ENCODE data around the gene PANX2.

Gene PANX2

DNA sequence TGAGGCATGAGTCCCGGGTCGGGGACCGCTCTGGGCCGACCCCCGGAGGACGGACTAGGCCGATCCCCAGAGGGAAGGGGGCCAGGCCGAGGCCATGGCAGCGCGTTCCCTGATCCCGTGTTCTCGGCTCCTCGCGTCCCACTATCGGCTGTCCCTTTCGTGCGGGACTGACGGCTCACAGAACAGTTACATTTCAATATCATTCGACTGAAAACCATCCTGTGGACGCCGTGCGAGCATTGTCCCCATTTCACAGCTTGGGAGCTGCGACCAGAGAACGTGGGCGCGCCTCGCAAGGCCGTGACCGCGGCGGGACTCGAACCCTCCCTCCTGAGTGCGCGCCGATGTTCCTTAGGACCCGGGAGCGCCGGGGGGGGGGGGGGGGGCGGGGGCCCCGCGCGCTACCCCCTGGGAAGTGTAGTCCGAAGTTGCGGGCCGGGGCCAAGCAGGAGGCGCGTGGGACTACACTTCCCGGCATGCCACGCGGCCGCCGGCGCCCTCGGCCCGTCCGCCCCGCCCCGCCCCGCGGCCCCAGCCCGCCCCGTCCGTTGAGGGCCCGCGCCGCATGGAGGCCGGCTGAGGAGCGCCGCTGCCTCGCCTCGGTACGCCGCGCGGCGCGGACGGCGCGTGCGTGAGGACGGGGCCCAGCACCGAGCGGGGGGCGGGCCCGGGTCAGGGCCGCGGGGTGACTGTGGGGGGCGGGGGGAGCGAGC is 15.0 kb downstream of the PANX2 start, which contains the start of gene TRABD:
TSS of gene TRABD (plus strand) at position 539 of the 713 bp plus-strand sequence. CDS start 7,148 bp downstream, outside the sequence.
- peak; percentile 90 for DNase-seq

DNA sequence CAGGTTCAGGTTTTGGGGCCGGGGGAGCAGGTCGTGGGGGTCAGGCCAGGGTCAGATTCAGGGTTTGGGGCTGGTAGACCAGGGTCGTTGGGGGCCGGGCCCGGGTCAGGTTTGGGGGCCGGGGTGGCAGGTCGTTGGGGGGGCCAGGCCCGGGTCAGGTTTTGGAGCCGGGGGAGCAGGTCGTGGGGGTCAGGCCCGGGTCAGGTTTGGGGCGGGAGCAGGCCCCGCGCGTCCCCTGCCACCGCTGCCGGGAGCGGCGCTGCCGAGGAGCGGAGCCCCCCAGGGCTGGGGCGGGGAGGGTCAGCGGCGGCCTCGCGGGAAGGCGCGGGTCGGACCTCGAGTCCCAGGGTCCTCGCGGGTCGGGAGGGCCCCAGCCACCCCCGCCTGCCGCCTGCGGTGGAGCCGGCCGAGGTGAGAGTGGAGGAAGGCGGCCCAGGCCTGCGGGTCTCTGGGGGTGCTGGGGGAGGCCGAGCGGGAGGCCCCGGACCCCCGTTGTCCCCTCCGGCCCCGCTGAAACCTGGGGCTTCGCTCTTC is 15.7 kb downstream of the PANX2 start:
- DNase-seq: no peak

DNA sequence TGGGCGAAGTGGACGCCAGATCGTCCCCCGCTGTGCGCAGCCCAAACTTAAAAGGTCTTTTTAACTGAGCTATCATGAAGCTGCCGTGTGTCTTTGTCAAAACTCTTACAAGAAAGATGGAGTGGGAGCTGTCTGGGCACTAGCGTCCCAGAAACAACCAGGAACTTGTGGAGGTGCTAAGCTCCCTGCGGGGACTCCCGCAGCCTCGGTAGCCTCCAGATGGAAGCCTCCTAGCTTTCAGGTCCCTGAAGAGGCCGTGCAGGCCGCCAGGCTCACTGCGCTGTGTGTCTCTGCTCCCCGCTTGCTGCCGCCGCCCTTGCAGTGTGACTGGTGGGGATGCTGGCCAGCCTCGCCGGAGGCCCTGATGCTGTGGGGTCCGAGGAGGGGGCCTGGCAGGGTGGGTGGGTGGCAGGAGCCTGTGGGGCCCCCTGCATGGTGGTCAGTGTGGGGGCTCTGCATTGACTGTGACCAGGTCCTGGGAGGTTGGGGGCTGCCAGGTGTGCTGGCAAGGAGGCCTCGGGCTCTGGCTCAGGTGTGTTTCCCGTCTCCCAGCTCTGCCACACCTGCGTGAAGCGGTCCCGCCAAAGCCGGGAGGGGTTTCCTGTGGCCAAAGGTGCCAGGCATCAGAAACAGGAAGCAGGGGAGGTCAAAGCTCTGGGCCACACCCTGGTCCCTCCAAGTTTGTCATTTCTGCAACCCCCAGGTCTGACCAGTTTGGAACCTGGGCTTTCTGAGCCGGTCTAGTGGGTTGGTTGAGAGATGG is 16.4 kb downstream of the PANX2 start:
- peak; percentile 43 for DNase-seq

DNA sequence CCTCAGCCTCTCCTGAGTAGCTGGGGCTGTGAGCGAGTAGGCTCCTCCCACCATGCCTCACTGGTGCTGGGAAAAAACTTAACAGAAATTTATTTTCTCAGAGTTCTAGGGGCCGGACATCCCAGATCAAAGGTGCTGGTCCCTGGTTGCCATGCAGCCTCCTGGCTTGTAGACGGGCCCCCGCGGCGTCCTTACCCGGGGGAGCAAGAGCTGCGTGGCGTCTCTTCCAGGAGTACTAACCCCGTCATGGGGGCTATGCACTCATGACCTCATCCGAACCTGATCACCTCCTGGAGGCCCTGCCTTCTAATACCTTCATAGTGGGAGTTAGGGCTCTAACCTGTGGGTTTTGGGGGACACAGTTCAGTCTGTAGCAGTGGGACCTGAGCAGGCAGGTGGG is 17.8 kb downstream of the PANX2 start:
- DNase-seq: no peak

DNA sequence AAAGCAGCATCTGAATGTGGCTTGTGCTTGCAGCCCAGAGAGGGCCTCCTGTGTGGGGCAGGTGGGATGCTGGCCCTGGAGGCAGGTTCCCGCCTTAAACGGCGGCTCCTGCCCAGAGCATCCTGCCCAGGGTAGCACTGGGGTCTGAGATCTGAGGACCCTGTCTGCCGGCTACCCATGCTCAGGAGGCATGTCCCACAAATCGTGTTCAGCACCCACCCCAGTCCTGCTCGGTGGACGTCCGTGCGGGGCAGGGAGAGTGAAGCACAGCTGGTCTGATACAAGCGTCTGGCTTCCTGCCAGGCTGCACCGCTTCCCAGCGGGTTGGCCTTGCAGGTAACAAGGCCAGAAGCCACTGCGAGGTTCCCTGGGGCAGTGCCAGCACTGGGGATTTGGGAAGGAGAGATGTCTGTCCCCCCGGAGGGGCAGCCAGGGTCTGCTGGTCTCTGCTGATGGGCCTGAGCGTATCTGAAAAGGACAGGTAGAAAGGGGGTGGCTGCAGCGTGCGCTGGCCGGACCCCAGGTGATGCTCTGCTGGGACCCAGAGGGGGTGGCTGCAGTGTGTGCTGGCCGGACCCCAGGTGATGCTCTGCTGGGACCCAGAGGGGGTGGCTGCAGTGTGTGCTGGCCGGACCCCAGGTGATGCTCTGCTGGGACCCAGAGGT is 18.8 kb downstream of the PANX2 start:
- no peak for DNase-seq

DNA sequence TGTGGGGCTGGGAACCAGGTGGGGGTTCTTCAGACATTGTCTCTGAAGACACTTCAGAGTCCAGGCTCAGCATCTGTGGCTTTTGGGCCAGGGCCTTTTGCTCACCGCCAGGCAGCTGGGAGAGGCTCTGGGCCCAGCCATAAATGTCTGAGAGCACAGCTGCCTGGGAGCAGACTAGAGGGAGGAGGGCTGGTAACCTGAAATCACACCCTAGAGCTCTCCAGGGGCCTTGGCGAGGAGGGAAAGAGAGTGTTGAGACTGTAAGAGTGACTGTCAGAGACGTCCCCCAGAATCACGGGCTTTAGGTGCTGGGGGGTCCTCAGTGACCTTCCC is 19.3 kb downstream of the PANX2 start:
- DNase-seq: no peak

DNA sequence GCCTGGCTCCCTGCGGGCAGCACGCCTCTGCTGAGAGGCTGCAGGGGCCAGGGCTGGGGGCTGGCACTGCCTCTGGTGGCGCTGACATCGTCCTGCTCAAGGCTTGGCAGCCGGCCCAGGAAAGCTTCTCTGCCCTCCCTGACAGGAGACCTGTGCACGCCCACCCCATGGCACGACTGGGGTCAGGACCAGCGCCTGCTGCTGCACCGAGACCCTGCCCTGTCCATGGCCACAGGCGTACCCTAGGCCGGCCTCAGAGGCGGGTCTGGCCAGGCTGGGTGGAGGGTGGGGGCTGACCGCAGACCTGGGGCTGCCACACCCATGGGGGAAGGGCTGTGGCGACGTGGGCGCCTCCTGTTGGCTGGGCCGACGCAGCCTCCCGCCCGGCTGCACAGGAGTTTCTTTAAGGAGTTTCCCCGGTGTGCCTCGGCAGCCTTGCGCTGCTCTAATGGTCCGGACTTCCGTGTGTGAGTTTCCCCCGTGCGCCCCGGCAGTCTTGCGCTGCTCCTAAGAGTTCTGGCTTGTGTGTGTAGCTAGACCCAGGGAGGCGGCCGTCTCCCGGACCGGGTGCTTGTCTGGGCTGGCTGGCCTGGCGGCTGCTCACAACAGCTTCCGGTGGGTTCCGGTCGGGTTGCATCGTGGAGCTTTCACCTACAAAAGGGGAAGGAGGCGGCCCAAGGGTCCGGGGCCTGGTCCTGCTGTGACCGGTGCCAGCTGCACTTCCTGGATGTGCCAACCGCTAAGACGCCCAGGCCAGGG is 19.8 kb downstream of the PANX2 start:
- peak; percentile 92 for DNase-seq

DNA sequence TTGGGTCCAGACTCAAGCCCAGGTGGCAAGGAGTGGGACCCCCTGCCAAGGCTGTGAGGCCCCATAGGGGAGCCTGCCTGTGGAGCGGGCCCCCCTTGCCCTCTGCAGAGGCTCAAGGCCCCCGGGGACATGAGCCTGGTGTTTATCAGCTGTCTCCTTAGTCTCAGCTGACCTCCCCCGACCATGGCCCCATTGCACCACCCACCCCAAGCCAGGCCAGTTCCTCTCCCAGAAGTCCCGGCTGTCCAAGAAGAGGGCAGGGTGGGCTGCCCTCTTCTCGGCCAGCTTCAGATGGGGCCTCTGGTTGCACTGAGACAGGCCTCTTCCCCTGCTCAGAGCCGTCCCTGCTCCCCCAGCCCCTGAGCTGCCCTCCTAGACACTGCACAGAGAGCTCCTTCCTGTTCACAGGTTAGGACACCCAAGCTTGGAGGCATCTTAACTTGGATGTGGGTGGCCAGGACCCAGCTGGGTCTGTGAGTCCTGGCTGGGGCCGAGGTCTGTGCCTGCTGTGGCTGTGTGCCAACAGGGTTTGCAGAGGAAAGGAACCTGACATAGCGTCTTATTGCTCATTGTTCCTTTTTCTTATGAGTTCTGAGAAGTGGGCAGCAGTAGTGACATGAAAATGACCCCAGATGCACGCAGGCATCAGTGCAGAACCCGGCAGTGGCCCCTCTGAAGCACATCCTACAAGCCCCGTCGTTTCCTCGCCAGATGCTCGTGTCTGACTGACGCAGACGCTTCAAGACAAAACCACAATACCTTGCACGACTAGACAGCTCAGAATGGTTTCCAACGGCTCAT is 20.6 kb downstream of the PANX2 start:
- DNase-seq: peak; percentile 93

DNA sequence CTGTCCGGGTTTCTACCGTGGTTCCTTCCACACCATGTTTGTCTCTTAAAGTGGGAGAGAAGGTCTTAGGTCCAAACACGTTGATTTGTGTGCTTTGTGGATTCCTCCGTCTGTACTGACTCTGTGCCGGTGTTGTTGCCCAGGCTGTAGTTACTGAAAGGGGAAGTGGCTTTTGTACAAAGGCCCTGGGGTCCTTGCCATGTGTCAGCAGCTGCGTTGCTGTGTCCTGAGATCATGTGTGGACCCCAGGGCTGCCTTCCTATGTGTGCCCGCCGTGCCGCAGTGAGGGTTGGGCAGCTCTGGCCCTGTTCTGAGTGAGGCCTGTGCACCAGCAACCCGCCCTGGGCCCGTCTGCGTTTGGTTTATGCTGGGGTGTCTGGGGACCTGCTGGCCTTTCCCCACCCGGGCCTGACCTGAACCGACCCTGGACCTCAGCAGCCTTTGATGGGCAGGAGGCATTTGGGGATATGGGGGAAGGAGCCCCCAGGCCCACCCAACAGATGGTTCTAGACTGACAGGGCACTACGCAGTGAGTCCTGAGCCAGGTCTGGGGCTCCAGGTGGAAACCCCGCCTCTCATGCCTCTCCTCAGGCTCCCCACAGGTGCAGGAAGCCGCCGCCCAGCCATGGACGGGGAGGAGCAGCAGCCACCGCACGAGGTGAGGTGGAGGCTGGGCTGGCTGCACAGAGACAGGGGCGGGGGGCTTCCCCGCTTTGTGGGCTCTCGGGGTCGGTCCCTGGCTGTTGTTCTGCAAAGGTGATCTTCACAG is 22.1 kb downstream of the PANX2 start:
- peak; percentile 75 for DNase-seq

DNA sequence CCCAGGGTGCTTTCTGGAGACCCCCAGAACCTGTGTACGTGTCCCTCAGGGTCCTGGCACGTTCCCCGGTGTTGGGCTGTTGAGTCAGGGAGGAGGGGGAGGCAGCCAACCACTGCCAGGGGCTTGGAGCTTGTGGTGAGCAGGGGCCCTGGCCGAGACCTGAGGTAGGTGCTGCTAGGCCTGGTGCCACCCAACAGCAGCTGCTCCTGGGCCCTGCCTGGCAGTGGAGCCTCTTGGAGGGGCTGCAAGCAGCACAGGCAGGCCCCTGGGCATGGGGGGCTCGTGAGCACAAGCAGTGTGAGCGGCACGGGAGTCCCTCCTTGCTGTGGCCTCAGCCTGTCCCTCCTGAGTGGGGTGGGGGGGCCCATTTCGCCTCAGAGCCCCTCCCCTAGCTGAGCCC is 23.1 kb downstream of the PANX2 start:
- DNase-seq: no peak

DNA sequence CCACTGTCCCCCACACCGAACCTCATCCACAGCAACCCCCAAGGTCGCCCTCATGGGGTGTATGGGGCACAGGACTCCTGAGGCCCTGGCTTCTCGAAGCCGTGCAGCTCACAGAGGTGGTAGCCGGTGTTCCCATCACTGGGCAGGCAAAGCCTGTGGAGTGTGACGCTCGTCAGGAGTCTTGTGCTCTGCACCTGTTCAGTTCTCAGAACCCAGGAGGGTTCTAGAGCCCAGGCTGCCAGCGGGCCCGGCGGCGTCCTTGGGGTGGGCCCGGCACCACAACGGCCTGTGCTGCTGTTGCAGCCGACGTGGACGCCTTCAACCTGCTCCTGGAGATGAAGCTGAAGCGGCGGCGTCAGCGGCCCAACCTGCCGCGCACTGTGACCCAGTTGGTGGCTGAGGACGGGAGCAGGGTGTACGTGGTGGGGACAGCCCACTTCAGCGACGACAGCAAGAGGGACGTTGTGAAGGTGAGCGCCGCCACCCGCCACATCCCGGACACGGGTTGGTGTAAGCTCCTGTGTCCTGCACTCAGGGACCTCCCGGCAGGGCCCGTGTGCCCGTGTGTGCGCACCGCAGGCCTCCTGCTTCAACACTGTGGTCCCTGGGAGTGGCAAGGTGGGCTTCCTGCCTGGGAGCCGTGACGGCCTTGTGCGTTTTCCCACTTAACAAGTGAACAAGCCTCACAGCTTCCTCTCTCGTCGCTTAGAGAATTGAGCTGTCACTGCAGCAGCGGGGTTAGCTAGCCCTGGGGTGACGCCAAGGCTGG is 23.7 kb downstream of the PANX2 start:
- DNase-seq: no peak

DNA sequence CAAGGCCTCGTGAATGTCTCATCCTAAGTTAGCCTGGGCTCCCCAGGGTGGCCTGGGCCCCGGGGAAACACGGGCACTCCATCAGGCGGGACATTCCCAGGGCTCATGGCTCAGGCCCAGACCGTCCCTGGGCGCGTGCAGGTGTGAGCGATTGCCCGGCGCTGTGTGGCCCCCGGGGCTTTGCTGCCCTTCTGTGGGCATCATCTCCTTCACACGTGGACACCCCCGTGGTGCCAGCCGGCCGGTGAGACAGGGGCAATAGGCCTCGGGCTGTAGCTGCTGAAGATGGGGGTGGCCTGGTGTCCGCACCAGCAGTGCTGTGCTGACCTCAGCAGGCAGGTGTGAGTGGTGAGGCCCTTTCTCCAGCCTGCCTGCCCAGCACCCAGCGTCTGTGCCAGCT is 25.7 kb downstream of the PANX2 start:
- DNase-seq: no peak

DNA sequence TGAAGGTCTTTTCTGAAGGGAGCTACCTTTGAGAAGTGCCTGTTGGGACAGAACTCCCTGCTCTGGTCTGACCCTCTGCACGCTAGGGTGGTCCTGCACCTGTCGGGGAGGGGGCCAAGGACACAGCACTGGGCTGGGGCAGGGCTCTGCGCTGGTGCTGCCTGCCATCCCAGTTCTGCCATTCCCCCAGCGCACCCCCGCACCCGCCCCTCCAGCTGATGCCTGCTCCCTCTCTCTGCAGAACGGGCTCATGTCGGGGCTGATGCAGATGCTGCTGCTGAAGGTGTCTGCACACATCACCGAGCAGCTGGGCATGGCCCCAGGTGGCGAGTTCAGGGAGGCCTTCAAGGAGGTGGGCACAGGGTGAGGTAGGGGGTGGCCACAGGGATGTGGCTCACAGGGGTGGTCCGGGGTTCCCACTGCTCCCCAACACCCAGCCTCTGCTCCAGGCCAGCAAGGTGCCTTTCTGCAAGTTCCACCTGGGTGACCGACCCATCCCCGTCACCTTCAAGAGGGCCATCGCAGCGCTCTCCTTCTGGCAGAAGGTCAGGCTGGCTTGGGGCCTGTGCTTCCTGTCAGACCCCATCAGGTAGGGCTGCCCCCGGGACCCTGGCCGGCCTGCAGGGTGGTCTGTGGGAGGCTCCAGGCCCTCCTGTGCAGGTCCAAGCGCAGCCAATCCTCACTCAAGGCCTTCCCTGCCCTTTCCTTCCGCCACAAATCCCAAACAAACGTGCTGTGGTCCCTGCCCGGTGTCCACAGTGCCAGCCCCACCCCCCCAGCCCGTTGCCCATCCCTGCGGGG is 26.7 kb downstream of the PANX2 start:
- DNase-seq: no peak

DNA sequence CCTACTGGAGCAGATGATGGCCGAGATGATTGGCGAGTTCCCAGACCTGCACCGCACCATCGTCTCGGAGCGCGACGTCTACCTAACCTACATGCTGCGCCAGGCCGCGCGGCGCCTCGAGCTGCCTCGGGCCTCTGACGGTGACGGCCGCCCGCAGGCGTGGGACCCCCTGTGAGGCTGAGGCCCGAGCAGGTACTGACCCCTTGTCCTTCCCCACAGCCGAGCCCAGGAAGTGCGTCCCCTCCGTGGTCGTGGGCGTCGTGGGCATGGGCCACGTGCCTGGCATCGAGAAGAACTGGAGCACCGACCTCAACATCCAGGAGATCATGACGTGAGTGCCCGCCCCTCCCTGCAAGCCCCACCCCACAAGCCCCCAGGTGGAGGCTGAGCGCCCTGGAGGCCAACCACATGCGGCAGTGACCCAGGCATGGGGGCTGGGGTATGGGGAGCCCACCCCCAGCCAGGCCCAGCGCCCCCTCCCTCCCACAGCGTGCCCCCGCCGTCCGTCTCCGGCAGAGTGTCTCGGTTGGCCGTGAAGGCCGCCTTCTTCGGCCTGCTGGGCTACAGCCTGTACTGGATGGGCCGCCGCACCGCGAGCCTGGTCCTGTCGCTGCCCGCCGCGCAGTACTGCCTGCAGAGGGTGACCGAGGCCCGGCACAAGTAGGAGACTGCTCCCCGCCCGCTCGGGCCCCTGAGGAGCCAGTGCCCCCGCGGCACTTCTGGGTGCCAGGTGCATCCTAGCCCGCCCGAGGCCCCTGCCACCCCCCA is 27.5 kb downstream of the PANX2 start:
- DNase-seq: no peak

DNA sequence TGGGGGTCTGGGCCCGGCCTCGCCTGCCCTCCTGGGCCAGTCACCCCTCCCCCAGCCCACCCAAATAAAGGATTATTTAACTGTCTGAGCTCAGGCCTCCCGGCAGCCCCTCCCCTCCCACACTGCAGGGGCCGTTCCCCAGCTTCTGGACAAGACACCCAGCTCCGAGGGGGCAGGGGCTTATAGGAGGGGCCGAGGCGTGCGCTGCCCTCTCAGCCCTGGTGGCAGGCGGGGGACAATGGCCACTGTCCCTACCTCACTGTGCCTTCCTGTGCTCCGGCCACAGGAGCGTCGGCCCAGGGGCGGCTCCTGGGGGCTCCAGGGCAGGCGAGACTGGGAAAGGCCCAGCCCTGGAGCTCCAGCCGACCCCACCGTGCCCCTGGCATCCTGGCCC is 28.1 kb downstream of the PANX2 start:
- DNase-seq: no peak

DNA sequence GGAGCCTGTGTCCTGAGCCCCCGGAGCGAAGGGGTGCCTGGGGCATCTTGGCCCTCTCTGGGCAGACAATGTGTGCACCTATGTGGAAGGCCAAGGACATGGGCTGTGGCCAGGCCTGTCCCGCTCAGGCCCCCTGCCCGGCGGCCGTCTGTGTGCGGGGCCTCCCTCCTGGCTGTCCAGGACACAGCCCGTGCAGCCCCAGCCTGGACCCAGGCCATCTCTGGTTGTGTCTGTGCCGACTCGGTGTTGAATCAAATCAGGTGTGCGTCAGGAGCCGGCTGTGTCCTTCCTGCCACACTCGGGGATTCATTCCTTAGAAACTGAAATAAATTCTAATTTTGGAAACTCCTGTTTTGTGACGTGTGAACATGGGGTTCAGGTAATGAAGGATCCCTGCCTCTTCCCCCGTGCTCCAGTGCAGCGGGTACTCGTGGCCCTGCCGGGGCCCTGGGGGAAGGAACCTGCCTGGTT is 28.8 kb downstream of the PANX2 start:
- no peak for DNase-seq

DNA sequence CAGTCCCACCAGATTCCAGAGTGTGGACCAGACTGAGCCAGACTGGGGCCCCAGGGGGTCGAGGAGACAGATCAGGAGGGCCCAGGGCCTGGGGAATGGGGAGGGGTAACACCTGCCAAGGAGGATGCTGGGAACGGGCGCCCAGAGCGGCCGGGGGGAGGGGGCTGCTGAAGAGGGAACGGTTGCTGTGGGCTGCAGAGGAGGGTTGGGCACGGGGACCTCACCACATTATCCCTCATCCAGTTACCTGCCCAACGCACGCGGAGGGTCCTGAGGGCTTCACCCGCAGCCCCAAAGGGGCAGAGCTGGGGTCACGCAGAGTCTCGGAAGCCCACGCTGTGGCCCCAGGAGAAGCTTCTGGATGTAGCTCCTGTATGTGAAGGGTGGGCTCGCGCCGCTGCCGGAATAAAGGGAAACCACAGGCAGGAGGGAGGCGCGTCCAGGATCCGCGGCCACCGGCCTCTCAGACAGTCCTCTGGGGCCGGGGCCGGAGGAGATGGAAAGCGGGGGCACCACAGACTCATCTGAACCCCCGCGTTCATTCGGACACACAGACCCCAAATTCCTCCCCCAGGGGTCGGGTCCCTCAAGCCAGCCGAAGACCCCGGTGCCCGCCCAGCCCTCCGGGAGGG is 29.4 kb downstream of the PANX2 start:
- DNase-seq: no peak

Measured in CD4-positive, alpha-beta T cell treated with Interferon gamma for 1 hour (primary cell).